HG03064 (cell line): ENCODE measurements around the gene CDK2AP2.
"Not testable (repeated sequence)": the region's sequence is repeated elsewhere in the genome, so short reads cannot be mapped to it uniquely, and the experiment has no call there.

Source experiments
- ATAC-seq: cut with Tn5 transposase; IDR thresholded peaks from one replicate; pipeline ENCODE4 v1.9.1; 2021; ENCODE audit warnings: low read depth; ENCODE audit not compliant: unreplicated experiment

The CDK2AP2 gene

GRCh38 chr11:67507864-67508485 is at the start of gene CDK2AP2:
CDK2AP2 (minus strand) TSS chr11:67508162; CDS start chr11:67508082, 80 bp downstream.
- peak; percentile 54 for ATAC-seq

GRCh38 chr11:67556244-67556643 is 48.3 kb upstream of the CDK2AP2 start:
- no peak for ATAC-seq

GRCh38 chr11:67551697-67552096 is 43.7 kb upstream of the CDK2AP2 start:
- not testable (repeated sequence) for ATAC-seq

GRCh38 chr11:67551127-67551526 is 43.2 kb upstream of the CDK2AP2 start:
- ATAC-seq, result no peak

GRCh38 chr11:67548555-67549110 is 40.7 kb upstream of the CDK2AP2 start:
- ATAC-seq, result no peak

GRCh38 chr11:67548112-67548511 is 40.1 kb upstream of the CDK2AP2 start:
- not testable (repeated sequence) for ATAC-seq

GRCh38 chr11:67545280-67545679 is 37.3 kb upstream of the CDK2AP2 start:
- ATAC-seq, result no peak

GRCh38 chr11:67544616-67545242 is 36.8 kb upstream of the CDK2AP2 start:
- ATAC-seq, result no peak

- no peak for ATAC-seq
These were observed 35.6 kb upstream of the CDK2AP2 start for GRCh38 chr11:67543585-67543984.

- no peak for ATAC-seq
These were observed 35.0 kb upstream of the CDK2AP2 start for GRCh38 chr11:67542971-67543370.

GRCh38 chr11:67542169-67542568 is 34.2 kb upstream of the CDK2AP2 start:
- ATAC-seq, result no peak

GRCh38 chr11:67541198-67541597 is 33.2 kb upstream of the CDK2AP2 start:
- no peak for ATAC-seq

- no peak for ATAC-seq
These were observed 31.6 kb upstream of the CDK2AP2 start for GRCh38 chr11:67539550-67539949.

- ATAC-seq, result no peak
These were observed 31.0 kb upstream of the CDK2AP2 start for GRCh38 chr11:67538823-67539505.

GRCh38 chr11:67538306-67538705 is 30.3 kb upstream of the CDK2AP2 start:
- no peak for ATAC-seq

GRCh38 chr11:67535561-67535960 is 27.6 kb upstream of the CDK2AP2 start:
- ATAC-seq, result no peak

GRCh38 chr11:67534070-67534679 is 26.2 kb upstream of the CDK2AP2 start:
- ATAC-seq, result no peak

- no peak for ATAC-seq
These were observed 24.9 kb upstream of the CDK2AP2 start for GRCh38 chr11:67532889-67533288.

- no peak for ATAC-seq
These were observed 22.3 kb upstream of the CDK2AP2 start for GRCh38 chr11:67530282-67530592.

GRCh38 chr11:67528376-67528775 is 20.4 kb upstream of the CDK2AP2 start:
- ATAC-seq, result no peak

- ATAC-seq, result no peak
These were observed 17.5 kb upstream of the CDK2AP2 start for GRCh38 chr11:67525275-67525976.
